ENCODE measurements around the gene GRB14. TPM values are rescaled to one million over a fixed set of nuclear protein-coding genes. Genes with fewer than 3 reads are reported as not detected.

GRB14 gene
- total and polyA plus RNA-seq, 10 of the 15 experiments (the other 5 are each of a cell fraction or from before 2014, with no cell fraction given) = not detected

DNA sequence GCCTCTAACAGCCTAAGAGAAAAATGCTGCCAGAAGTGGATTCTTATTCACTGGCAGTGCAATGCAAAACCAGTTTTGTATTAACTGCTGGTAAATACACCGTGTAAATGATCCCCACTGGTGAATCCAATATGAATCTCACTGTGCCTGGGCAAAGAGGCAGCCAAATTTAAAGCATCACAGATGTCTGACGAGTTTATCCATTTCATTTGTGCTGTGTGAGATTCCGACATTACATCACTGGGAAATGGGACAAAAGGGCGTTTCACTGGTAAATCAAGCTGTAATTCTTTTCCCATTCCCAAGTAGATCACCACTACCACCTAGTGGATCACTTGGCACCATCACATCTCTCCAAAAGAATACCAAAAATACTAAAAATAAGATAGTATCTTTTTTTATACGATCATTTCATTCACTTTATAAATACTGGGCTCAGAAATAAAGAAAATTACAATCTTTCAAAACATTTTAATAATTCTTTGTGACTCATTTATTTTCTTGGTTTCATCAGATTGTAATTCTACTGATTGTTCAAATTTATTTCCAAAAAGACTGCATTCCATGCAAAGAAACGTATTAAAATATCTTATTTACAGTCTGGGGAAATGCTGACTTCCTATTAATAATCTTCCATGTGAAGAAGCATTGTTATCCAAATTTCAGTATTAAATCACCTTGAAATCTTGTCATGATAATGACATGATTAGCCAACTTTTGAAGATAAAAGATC, 125.6 kb downstream of the GRB14 start:
- CTCF ChIA-PET = no interaction called here
- Histone ChIP-seq H3K27ac (ENCODE audit: control insufficient read depth, insufficient read depth) (no peak overlapping the region), H3K27me3 (replicated peaks in 1 of 2; ENCODE audit: control insufficient read depth in 2 of 2, insufficient read depth in 2 of 2, low read length in 1 of 2) (no peaks in the 10 kb centered on the region), H3K9me3 (replicated peaks; ENCODE audit: control insufficient read depth, insufficient read depth, low read length) (no peaks in the 10 kb centered on the region), H4K20me1 (ENCODE audit: control insufficient read depth, insufficient read depth) (no peaks in the 10 kb centered on the region), H3K4me3 (no peak overlapping the region), H2AFZ (ENCODE audit: control insufficient read depth, low read depth, low read length) (no peak overlapping the region), H3K9ac (ENCODE audit: control insufficient read depth, insufficient read depth, low read length) (no peak overlapping the region), H3K4me2 (ENCODE audit: control insufficient read depth, insufficient read depth) (no peak overlapping the region), H3K36me3 (ENCODE audit: control insufficient read depth in 2 of 2, insufficient read depth in 2 of 2, low read length in 1 of 2) (no peaks in the 10 kb centered on the region), H3K4me1 (ENCODE audit: control insufficient read depth, insufficient read depth, low read length) (no peaks in the 10 kb centered on the region), H3K79me2 (ENCODE audit: control insufficient read depth, insufficient read depth, low read length) (no peaks in the 10 kb centered on the region)
- in situ Hi-C loops (cut with MboI) (no loop called here), intact Hi-C loops (cut with micrococcal nuclease; ENCODE audit: unreplicated experiment) (no loop called here)
- POLR2A ChIA-PET = no interaction called here
- TF ChIP-seq, protein P1, sequence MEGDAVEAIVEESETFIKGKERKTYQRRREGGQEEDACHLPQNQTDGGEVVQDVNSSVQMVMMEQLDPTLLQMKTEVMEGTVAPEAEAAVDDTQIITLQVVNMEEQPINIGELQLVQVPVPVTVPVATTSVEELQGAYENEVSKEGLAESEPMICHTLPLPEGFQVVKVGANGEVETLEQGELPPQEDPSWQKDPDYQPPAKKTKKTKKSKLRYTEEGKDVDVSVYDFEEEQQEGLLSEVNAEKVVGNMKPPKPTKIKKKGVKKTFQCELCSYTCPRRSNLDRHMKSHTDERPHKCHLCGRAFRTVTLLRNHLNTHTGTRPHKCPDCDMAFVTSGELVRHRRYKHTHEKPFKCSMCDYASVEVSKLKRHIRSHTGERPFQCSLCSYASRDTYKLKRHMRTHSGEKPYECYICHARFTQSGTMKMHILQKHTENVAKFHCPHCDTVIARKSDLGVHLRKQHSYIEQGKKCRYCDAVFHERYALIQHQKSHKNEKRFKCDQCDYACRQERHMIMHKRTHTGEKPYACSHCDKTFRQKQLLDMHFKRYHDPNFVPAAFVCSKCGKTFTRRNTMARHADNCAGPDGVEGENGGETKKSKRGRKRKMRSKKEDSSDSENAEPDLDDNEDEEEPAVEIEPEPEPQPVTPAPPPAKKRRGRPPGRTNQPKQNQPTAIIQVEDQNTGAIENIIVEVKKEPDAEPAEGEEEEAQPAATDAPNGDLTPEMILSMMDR (IDR thresholded peaks at IDR 0.05 in 2 of 3, conservative IDR thresholded peaks at IDR 0.05 in 1 of 3; ENCODE audit: control insufficient read depth in 2 of 3, extremely low read depth in 1 of 3, insufficient read depth in 1 of 3, low read depth in 3 of 3, low read length in 3 of 3) = peak in 2 of 3 experiments; percentile 15 to 25; a peak in 1 of 6 replicates
- TF ChIP-seq, protein P2, sequence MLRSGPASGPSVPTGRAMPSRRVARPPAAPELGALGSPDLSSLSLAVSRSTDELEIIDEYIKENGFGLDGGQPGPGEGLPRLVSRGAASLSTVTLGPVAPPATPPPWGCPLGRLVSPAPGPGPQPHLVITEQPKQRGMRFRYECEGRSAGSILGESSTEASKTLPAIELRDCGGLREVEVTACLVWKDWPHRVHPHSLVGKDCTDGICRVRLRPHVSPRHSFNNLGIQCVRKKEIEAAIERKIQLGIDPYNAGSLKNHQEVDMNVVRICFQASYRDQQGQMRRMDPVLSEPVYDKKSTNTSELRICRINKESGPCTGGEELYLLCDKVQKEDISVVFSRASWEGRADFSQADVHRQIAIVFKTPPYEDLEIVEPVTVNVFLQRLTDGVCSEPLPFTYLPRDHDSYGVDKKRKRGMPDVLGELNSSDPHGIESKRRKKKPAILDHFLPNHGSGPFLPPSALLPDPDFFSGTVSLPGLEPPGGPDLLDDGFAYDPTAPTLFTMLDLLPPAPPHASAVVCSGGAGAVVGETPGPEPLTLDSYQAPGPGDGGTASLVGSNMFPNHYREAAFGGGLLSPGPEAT (IDR thresholded peaks at IDR 0.05; ENCODE audit: low read depth) = no peak
- SMC1A ChIA-PET (ENCODE audit: uncharacterized antibody, unreplicated experiment) = no interaction called here
- ATAC-seq = no peak
- 8% methylated on average over 6 of the region's 6 CpGs for WGBS (ENCODE audit: insufficient coverage, insufficient replicate concordance, low lambda C conversion rate, missing lambda C conversion rate)
- DNase-seq (ENCODE audit: low read depth, low spot score) = no peak
- FAIRE-seq = no peak
- RAD21 ChIA-PET (ENCODE audit: unreplicated experiment) = no interaction called here
- BruUV-seq (replicated peaks) = no TSS peak

Measured in GM12878 (cell line).